Measurements from ENCODE around the gene VMAC.
"Not testable (repeated sequence)": the region's sequence is repeated elsewhere in the genome, so short reads cannot be mapped to it uniquely, and the experiment has no call there.

The VMAC gene

GRCh38 chr19:5904352-5905113 lies at the start of gene VMAC:
VMAC (plus strand) TSS chr19:5904872; CDS start chr19:5904891, 19 bp downstream.
- DNase-seq = peak; percentile 100

GRCh38 chr19:5855151-5855550 lies 49.5 kb upstream of the VMAC start:
- DNase-seq = not testable (repeated sequence)

GRCh38 chr19:5857203-5858081 lies 47.2 kb upstream of the VMAC start:
- no peak for DNase-seq

- no peak for DNase-seq
Measured at GRCh38 chr19:5863030-5863665, 41.5 kb upstream of the VMAC start.

GRCh38 chr19:5864013-5864720 lies 40.5 kb upstream of the VMAC start:
- no peak for DNase-seq

GRCh38 chr19:5864725-5865486 lies 39.8 kb upstream of the VMAC start:
- no peak for DNase-seq

GRCh38 chr19:5865772-5866171 lies 38.9 kb upstream of the VMAC start:
- no peak for DNase-seq

GRCh38 chr19:5867201-5868136 lies 37.2 kb upstream of the VMAC start:
- DNase-seq = no peak

GRCh38 chr19:5870986-5871394 lies 33.7 kb upstream of the VMAC start:
- no peak for DNase-seq

GRCh38 chr19:5873617-5874199 lies 31.0 kb upstream of the VMAC start:
- no peak for DNase-seq

GRCh38 chr19:5874496-5874895 lies 30.2 kb upstream of the VMAC start:
- not testable (repeated sequence) for DNase-seq

GRCh38 chr19:5877427-5877826 lies 27.2 kb upstream of the VMAC start:
- DNase-seq = no peak

- DNase-seq = no peak
Measured at GRCh38 chr19:5877882-5878281, 26.8 kb upstream of the VMAC start.

GRCh38 chr19:5880196-5880595 lies 24.5 kb upstream of the VMAC start:
- DNase-seq = no peak

- DNase-seq = peak; percentile 86
Measured at GRCh38 chr19:5880604-5881078, 24.0 kb upstream of the VMAC start.

- DNase-seq = no peak
Measured at GRCh38 chr19:5881543-5882299, 23.0 kb upstream of the VMAC start.

GRCh38 chr19:5882421-5882968 lies 22.2 kb upstream of the VMAC start:
- DNase-seq = no peak

- DNase-seq = not testable (repeated sequence)
Measured at GRCh38 chr19:5883157-5883873, 21.4 kb upstream of the VMAC start.
